NCI-H510A (cell line): ENCODE measurements around the gene PRPS1.
"Not testable (repeated sequence)": the region's sequence is repeated elsewhere in the genome, so short reads cannot be mapped to it uniquely, and the experiment has no call there.

ENCODE experiments used
- DNase-seq: peaks from one replicate; lab custom pipeline; 2025; lab: John Stamatoyannopoulos, UW

Gene PRPS1

DNA sequence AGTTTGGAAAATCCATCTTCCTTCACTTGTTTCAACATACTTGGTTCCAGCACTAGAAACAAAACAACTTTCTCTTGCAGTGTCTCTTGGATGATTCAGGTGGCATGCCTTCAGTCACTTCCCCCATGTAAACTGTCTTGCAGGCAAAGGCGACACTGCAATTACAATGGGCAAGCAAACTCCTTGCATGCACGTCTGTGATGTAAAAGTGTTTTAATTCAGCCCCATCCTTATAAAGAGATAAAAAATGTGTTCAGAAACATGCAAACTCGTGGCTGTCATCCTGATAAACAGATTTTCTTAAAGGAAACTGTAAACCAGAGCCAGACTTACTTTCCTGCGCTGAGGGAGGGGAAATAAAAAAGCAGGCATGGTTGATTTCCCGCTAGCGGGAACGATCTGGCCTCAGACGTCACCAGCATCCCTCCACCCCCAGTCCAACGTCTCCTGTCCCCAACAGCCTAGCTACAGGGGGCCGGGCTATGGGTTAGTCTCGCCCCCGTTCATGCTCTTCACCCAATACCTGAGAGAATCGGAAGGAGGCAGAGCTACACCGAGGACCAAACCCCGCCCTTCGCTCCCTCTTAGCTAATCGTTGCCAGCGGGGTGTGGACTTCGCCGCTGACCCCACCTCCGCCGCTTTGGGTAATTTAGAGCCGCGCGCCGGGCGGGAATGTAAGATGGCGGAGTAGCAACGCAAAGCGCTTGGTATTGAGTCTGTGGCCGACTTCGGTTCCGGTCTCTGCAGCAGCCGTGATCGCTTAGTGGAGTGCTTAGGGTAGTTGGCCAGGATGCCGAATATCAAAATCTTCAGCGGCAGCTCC is at the start of gene PRPS1:
Gene PRPS1 (plus strand): TSS at position 673 of the 824 bp plus-strand sequence. CDS start 119 bp downstream, at position 792.
- peak; percentile 97 for DNase-seq

DNA sequence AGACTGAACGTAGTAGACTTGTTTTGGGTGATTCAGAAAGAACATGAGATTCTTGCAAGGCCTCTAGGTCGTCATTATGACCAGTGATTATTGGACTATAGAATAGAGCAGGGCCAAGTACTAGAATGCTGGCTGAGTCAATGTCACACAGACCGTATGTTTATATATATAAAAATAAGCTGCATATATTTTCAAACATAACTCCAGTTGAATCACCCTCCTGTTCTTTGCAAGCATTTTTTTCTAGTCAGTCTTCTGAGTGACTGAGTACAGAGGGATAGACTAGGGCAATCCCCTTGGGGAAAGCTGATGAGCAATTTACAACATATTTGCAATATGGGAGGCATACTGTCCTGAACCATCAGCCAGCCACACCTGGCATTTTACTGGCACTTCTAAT is 48.4 kb upstream of the PRPS1 start:
- no peak for DNase-seq

DNA sequence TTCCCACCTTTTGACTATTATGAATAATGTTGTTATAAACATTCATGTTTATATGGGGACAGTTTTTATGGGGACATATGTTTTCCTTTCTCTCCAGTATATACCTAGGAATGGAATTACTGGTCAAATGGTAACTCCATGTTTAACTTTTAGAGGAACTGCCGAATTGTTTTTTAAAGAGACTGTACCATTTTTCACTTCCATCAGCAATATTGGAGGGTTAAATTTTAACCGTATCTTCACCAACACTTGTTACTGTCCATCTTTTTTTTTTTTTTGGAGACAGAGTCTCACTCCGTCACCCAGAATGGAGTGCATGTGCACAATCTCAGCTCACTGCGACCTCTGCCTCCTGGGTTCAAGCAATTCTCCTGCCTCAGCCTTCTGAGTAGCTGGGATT is 46.4 kb upstream of the PRPS1 start:
- no peak for DNase-seq

DNA sequence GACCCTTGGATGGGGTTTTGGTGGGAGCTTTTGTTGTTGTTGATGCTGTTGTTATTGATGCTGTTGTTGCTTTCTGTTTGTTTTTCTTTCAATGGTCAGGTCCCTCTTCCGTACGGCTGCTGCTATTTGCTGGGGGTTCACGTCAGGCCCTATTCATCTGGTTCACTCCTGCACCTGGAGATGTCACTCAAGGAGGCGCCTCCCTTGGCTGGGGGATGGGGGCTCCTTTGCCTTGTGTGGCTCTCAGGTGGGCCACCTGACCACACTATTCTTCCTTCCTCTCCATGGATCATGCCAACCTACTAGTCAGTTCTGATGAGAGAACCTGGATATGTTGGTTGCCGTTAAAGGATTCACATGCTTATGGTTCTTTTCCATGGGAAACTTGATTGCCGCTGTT is 39.1 kb upstream of the PRPS1 start:
- DNase-seq: no peak

DNA sequence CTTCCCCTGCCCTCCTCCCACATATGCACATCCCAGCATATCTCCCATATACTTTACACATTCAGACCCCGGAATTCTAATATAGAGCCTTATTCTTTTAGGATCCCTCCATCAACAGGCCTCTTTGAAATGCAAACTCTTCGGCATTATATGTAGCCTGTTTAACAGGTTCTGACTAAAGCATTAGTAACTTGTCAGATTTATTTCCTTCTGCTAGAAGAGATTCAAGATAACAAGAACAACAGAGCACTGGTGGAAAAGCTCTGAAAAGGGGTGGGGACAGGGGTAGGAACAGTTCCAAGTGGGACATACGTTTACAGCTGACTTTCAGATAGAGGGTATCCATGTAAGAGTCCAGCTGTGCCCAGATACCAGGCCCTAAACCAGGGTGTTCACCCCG is 31.7 kb upstream of the PRPS1 start:
- no peak for DNase-seq

DNA sequence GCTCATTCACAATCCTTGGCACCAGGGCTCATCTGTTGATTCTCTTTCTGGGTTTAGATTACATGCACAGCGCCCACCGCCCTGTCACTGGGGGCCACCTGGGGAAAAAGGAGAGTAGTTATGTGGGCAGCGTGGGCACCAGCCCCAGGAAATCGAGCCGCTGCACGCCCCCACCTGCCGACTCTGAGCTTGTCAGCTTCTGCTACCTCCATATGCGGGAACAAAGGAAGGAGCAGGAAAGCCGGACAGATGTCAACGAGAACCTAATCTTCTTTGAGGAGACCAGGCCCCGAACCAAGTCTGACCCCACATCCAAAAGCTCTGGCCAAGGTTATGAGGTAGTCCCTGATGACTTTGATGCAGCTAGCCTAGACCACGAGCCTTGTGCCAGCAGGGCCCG is 31.0 kb upstream of the PRPS1 start:
- DNase-seq: no peak

DNA sequence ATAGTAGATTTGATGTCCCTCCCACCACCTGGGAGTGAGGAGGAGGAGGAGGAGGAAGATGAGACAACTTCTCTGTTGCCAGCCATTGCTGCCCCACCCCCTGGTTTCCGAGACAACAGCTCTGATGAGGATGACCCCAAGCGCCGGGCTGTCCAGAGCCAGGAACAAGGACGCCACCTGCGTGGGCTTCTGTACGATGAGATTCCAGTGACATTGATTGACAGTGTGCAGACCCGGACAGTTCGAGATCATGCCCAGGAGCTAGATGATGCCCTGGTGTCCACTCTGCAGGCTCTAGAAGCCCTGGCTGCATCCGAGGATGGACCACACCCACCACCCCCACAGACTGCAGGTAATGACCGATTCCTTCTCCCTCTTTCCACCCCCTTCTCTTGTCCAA is 30.5 kb upstream of the PRPS1 start:
- DNase-seq: no peak

DNA sequence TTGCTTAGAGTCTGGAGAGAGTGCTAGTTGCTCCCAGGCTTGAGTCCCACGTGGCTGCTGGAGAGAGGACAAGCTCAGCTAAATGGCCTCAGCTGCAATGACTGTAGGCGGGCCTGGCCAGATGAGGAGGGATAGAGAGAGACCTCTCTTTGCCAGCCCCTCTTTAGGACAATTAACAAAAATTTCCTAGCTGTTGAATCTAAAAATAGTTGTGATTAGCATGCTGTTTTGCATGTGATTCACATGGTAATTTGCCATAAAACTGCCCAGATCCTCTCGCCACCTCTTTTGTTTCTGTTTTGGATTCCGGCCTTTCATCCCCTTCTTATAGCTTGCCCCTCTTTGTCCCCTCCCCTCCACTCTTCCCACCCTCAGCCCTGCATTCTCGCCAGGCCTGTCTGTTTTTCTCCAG is 28.9 kb upstream of the PRPS1 start:
- no peak for DNase-seq

DNA sequence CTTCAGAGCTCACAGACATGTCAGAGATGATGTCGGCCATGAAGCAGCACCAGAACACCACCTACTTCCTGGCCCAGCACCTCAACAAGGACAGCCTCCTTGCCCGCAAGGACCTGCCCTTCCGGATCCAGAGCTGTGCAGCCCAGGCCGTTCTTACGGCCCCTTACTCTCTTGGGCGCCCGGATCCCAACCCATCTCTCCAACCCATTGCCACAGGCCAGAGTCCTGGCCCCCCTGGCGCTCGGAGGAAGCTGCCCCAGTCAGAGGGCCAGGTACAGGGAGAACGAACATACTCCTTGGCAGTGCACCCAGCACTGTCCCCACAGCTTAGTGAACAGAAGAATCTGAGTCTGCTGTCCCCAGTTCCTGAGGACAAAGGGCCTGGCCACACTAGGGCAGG is 27.9 kb upstream of the PRPS1 start:
- DNase-seq: no peak

DNA sequence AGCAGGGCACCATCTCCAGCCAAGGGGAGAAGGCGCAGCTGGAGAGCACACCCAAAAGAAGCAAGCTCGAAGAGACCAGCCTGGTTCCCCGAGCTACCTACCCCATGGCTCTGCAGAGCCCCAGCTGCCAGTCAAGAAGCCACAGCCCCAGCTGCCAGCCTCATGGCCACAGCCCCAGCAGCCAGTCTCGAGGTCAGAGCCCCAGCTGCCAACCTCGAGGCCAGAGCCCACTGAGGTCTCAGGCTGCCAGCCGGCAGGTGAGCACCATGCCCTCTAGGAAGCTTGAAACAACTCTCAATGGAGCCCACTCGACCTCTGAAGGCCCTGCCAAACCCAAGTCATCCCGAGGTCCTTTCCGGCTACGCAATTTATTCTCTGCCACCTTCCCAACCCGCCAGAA is 27.0 kb upstream of the PRPS1 start:
- DNase-seq: no peak

DNA sequence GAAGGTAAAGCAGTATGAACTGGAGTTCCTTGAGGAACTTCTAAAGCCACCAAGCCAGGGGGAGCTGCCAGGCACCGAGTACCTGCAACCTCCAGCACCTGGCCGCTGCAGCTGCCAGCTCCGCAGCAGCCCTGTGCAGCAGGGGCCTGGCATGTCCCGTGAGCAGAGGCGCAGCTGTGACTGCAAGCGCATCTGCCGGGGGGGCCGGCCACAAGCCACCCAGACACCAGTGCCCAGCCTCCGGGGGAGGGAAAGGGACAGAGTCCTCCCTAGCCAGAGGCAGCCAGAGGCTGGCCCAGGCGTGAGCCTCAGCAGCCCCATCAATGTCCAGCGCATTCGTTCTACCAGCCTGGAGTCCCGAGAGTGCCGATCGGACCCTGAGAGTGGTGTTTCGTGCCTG is 26.6 kb upstream of the PRPS1 start:
- DNase-seq: no peak

DNA sequence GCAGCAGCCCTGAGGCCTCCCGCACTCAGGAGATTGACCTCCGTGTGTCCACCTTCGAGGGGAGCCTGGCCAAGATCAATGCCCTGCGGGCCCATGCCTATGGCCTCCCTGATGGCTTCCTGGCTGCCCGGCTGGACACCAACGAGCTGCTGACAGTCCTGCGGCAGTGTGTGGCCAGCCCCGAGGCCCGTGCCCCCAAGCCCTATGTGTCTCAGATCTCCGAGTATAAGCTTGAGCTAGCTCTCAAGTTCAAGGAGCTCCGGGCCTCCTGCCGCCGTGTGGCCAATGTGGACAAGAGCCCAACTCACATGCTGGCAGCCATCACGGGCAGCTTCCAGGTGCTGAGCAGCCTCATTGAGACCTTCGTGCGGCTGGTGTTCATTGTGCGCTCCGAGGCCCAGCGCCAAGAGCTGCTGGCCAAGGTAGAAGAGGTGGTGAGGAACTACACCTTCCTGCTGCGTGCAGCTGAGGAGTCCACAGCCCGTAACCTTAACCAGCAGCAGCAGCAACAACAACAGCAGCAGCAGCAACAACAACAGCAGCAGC is 25.5 kb upstream of the PRPS1 start:
- DNase-seq: no peak

DNA sequence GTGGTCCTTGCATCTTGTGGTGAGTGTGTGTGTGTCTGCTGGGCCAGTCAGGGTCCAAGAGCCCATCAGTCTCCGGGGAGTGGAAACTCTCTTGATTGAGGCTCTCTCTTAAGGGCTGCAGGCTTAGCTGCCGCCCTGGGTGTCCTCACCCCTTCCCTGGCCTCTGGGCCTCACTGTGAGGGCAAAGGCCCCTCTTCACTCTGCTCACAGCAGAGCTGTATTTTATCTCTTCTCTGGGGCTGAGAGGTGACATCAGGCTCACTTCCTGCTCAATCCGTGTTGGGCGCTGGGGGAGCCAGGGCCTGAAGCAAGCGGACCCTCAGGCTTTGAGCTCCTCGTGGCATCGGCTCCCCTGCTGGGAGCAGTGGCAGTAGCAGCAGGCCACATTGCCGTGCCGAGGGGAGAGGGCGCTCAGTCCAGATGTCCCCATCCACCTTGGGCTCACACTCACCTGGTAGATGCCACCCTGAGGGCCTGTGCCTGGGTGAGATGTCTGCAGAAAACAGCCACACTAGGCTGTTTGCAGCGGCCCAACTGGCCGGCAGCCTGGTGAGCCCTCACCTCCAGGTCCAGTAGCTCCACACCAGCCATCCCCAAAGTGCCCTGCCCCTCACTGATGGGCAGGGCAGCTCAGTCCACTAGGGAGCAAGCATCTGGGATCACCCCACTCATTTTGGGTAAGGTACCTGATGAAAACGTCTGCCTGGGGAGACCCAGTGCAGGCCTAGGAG is 24.7 kb upstream of the PRPS1 start:
- DNase-seq: no peak

DNA sequence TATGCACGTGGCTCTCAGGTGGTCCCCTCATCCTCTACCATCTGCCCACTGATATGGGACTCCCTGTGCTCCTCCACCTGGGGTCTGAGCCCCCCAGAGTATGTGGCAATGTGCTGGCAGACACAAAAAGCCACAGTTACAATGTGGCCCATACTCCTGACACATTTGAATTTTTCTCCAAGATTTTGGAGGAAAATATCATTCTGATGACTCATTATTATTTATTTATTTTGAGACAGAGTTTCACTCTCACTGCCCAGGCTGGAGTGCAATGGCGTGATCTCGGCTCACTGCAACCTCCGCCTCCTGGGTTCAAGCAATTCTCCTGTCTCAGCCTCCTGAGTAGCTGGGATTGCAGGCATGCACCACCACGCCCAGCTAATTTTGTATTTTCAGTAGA is 19.2 kb upstream of the PRPS1 start:
- DNase-seq: not testable (repeated sequence)

DNA sequence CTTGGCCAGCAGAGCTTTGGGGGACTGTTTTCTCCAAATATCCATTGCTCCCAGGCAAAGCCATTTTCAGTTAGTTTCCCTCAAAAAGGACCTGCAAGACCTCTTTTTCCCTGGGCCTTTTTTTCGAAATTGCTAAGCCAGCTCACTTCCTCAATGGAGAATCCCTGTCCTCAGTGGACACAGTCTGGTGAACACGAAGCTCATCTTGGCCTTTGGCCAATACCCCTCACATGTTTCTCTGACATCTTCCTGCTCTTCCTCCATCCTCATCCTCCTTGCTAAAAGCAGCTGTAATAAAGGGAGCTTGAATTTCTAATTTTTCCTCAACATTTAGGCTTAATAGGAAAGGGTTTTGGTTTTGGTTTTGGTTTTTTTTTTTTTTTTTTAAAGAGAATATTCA is 17.6 kb upstream of the PRPS1 start:
- DNase-seq: no peak

DNA sequence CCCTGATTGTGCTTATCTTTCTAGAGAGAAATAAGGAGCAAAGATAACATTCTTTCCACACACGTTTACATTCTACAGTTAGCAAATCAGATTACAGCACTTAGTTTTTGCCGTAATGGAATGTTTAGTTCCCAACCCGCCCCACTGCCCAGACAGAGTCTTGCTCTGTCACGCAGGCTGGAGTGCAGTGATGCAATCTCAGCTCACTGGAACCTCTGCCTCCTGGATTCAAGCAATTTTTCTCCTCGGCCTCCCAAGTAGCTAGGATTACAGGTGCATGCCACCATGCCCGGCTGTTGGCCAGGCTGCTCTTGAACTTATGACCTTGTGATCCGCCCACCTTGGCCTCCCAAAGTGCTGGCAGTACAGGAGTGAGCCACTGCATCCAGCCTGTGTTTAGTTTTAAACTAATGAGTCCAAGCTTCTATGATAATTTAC is 8.4 kb upstream of the PRPS1 start:
- no peak for DNase-seq

DNA sequence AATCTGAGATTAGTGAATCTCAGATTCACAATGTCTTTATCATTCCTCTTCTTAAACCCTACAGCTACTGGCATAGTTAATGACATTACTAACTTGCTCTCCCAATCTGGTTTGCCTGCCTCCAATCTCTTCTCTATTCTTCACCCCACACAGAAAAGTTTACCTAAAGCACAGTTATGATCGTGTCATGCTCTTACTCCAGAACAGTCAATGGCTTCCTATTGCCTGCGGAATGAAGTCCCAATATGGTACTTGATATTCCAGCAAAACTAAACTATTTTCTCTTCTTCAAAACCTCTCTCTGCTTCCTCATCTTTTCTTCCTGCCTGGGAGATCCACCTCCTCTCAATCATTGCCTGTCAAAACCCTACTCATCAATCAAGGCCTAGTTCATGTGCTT is 3.4 kb upstream of the PRPS1 start:
- DNase-seq: no peak

DNA sequence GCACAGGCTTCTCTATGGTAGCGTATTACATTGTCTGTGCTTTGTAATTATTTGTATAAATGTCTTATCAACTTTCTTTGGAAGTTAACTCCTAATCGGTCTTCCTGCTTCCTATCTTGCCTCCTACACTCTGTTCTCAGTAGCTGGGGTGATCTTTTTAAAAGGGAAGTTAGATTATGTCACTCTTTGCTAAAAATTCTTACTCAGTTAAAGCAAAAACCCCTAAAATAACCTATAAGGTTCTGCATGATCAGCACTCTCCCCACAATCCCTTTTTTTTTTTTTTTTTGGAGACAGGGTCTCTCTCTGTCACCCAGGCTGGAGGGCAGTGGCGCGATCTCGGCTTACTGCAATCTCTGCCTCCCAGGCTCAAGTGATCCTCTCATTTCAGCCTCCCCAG is 2.6 kb upstream of the PRPS1 start:
- DNase-seq: no peak

DNA sequence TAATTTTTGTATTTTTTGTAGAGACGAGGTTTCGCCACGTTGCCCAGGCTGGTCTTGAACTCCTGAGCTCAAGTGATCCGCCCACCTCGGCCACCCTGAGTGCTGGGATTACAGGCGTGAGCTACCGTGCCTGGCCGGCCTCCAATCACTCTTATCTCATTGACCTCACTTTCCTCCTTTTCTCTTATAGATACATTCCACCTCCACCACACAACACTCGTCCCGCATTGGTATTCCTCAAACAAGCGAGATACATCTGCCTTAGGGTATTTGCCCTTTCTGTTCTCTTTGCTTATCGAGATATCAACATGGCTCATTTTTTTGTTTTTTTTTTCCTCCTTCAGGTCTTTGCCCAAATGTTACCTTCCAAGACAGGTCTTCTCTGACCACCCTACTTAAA is 1.8 kb upstream of the PRPS1 start:
- no peak for DNase-seq

DNA sequence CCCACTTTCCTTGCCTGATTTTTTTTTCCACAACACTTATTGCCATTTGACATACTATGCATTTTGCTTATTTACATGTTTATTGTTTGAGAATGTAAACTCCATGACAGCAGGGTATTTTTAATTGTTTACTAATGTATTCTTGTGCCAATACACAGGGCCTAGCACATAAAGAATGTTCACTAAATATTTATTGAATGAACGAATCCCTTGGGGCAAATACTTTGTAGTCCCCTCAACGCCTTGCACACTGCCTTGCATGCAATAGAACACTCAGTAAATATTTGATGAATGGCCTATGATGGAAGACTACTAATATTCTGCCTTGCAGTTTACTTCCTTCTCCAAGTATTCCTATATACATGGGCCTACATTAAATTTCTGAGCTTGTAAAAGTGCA is 1.4 kb upstream of the PRPS1 start:
- no peak for DNase-seq

DNA sequence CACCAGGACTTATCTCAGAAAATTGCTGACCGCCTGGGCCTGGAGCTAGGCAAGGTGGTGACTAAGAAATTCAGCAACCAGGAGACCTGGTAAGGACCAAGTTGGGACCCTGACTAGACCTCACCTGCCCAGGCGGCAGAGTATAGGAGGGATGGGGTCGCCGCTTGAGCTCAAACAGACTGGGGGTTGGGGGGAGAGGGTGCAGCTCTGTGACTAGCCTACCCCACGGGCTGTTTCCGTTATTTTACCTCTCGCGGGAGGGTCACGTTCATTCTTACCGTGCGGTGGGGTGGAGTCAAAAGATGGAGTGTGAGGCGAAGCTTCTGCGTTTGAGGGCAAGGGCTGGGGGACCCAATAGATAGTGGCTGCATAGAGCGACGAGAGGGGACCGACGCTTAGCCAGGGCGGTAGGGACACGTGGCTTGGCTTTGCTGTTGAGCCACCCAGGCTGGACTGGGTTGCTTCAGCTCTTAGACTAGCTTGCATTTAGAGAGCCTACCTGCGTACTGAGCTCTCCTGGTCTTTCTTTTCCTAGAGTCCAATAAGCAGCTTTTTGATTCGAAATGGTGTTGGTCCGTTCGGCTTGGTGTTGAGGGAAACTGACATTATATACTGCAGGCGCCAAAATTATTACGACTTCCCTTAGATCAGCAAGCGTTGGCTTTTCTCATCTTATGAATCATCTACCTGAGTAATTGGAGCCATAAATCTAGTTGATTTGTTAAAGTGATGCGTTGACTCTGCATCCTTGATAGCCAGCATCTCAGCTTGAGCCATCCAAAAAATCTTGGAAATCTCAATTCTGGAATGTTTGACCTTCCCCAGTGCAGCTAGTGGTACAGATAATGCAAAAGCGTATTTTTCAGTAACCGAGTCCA is 591 bp downstream of the PRPS1 start:
- no peak for DNase-seq

DNA sequence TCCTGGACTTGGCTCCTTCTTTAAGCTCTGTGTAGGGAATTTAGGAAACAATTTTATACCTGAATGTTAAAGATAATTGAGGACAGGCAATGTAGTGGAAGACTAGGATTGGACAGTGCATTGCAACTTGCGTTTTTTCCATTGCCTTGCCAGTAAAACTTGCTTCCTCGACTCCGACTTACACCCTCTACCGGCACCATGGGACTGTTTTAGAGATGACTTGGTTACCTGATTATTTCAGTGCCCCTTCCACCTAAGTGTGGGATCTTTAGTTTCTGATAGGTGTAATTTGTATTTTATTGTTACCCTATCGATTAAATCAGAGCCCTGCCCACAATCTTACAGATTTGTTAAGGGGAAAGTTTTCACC is 1.2 kb downstream of the PRPS1 start:
- DNase-seq: no peak
